GM12878 (cell line): Measurements from ENCODE around the gene CFAP74. TPM values are rescaled to one million over a fixed set of nuclear protein-coding genes. Genes with fewer than 3 reads are reported as not detected.

Experiments
- ATAC-seq: fragments of 200-7000 bp; cut with Tn5 transposase; 3 replicates; pipeline ENCODE4 v1.9.1; 2020; ENCODE audit warnings: mild to moderate bottlenecking, moderate library complexity
- BruUV-seq: library from RNA; stranded (reverse); fragments of 400-500 nt; replicated peaks from 2 replicates; lab custom pipeline; 2021; lab: Mats Ljungman, UMichigan
- CTCF ChIA-PET: fragments of 300-600 bp; sonication (Branson Sonifier 250); formaldehyde crosslinking; extraction: SDS; loops from one replicate; lab custom pipeline; 2021; ENCODE audit warnings: inconsistent platforms; lab: Yijun Ruan, JAX
- POLR2A ChIA-PET: fragments of 350-600 bp; formaldehyde crosslinking; extraction: SDS; loops from one replicate; lab custom pipeline; 2021; ENCODE audit warnings: inconsistent platforms; lab: Charles Lee
- RAD21 ChIA-PET: fragments of 300-600 bp; sonication (Branson Sonifier 250); formaldehyde crosslinking; loops from one replicate; lab custom pipeline; 2023; ENCODE audit warnings: antibody characterized with exemption; ENCODE audit not compliant: unreplicated experiment; lab: Charles Lee
- SMC1A ChIA-PET: fragments of 300-600 bp; sonication (Branson Sonifier 250); formaldehyde crosslinking; loops from one replicate; lab custom pipeline; 2023; ENCODE audit not compliant: unreplicated experiment, uncharacterized antibody; lab: Charles Lee
- DNase-seq: peaks from one replicate; pipeline ENCODE4 v3.0.0-alpha.2; 2011; ENCODE audit warnings: low read depth, low spot score
- FAIRE-seq: peaks from 3 replicates; lab custom pipeline; 2011; peaks lifted over from hg19 to GRCh38; lab: Jason Lieb, UNC
- H2AFZ ChIP-seq: 2 replicates; pipeline ENCODE4 v1.6.0; 2011; ENCODE audit warnings: low read depth, low read length, control low read depth; ENCODE audit not compliant: control insufficient read depth
- H3K27ac ChIP-seq: 2 replicates; pipeline ENCODE4 v1.5.1; 2011; ENCODE audit warnings: control low read depth; ENCODE audit not compliant: control insufficient read depth, insufficient read depth
- H3K27me3 ChIP-seq, 2 experiments: replicated peaks in 1 of 2; 2 replicates each; pipeline versions ENCODE4 v1.6.0 to v1.6.1; 2011; ENCODE audit warnings: low read length in 1 of 2; ENCODE audit not compliant: control insufficient read depth in 2 of 2, insufficient read depth in 2 of 2
- H3K36me3 ChIP-seq, 2 experiments: 2 replicates each; pipeline ENCODE4 v1.5.1; 2011; ENCODE audit warnings: low read length in 1 of 2; ENCODE audit not compliant: control insufficient read depth in 2 of 2, insufficient read depth in 2 of 2
- H3K4me1 ChIP-seq: 2 replicates; pipeline ENCODE4 v1.6.1; 2011; ENCODE audit warnings: mild to moderate bottlenecking, low read length, moderate library complexity, mixed read lengths; ENCODE audit not compliant: control insufficient read depth, insufficient read depth
- H3K4me2 ChIP-seq: 2 replicates; pipeline ENCODE4 v1.6.0; 2011; ENCODE audit warnings: control low read depth; ENCODE audit not compliant: control insufficient read depth, insufficient read depth
- H3K4me3 ChIP-seq: fragments of 200-600 bp; sonication (generic); 2 replicates; pipeline ENCODE4 v1.5.1; 2016
- H3K79me2 ChIP-seq: 2 replicates; pipeline ENCODE4 v1.6.0; 2011; ENCODE audit warnings: low read length; ENCODE audit not compliant: control insufficient read depth, insufficient read depth
- H3K9ac ChIP-seq: 2 replicates; pipeline ENCODE4 v1.8.0; 2011; ENCODE audit warnings: low read length, control low read depth, mixed read lengths; ENCODE audit not compliant: control insufficient read depth, insufficient read depth
- H3K9me3 ChIP-seq: replicated peaks from 3 replicates; pipeline ENCODE4 v1.5.1; 2011; ENCODE audit warnings: mild to moderate bottlenecking, low read length; ENCODE audit not compliant: control insufficient read depth, insufficient read depth
- H4K20me1 ChIP-seq: 2 replicates; pipeline ENCODE4 v1.6.0; 2011; ENCODE audit not compliant: control insufficient read depth, insufficient read depth
- BRCA1 ChIP-seq: IDR thresholded peaks from 2 replicates; pipeline ENCODE4 v1.6.1; 2011; ENCODE audit warnings: low read depth, low read length, improper control_type of control experiment
- EP300 ChIP-seq, 2 experiments: fragments of 150-350 bp in 1 of 2; IDR thresholded peaks; 2 replicates each; pipeline ENCODE4 v1.6.1; 2011 to 2012; ENCODE audit warnings: low read depth in 2 of 2, low read length in 2 of 2, borderline replicate concordance in 1 of 2, improper control_type of control experiment in 1 of 2, inconsistent platforms in 1 of 2; ENCODE audit not compliant: control insufficient read depth in 1 of 2
- IRF4 ChIP-seq: IDR thresholded peaks from 2 replicates; pipeline ENCODE4 v1.6.1; 2011; ENCODE audit warnings: low read depth, low read length
- MXI1 ChIP-seq: fragments of 150-350 bp; IDR thresholded peaks from 2 replicates; pipeline ENCODE4 v1.6.1; 2011; ENCODE audit warnings: low read depth, mild to moderate bottlenecking, inconsistent platforms, low read length, improper control_type of control experiment
- NFIC ChIP-seq: IDR thresholded peaks from 2 replicates; pipeline ENCODE4 v1.6.1; 2012; ENCODE audit warnings: low read depth, mild to moderate bottlenecking, inconsistent platforms, low read length, moderate library complexity
- RFX5 ChIP-seq: IDR thresholded peaks from 2 replicates; pipeline ENCODE4 v1.6.1; 2011; ENCODE audit warnings: low read depth, low read length, improper control_type of control experiment
- ZBTB11 ChIP-seq: fragments of 450-650 bp; formaldehyde crosslinking; IDR thresholded peaks from 2 replicates; pipeline ENCODE4 v1.5.0; 2022; ENCODE audit warnings: mild to moderate bottlenecking, missing genetic modification characterization
- WGBS: methylation state at CpG from one replicate; pipeline ENCODE4 v1.1.6; 2016; ENCODE audit warnings: low lambda C conversion rate; ENCODE audit not compliant: insufficient replicate concordance, insufficient coverage; ENCODE audit errors: missing lambda C conversion rate; 5-methylcytosine and 5-hydroxymethylcytosine counted together
- in situ Hi-C: fragments of 300-500 bp; cut with MboI; formaldehyde crosslinking; loops from 9 replicates; pipeline ENCODE4 v1.14.3; 2018; ENCODE audit warnings: mixed read lengths
- intact Hi-C: fragments of 100-400 bp; cut with micrococcal nuclease; formaldehyde crosslinking; loops from one replicate; pipeline ENCODE4 v1.14.2; 2022; ENCODE audit not compliant: unreplicated experiment
- polyA plus RNA-seq, 11 experiments: library from polyadenylated mRNA; depleted of rRNA in 4 of 11; unstranded in 6 of 11; stranded (reverse) in 5 of 11; fragments of >200 nt; fragmentation: Nextera tagmentation in 4 of 11; fragmentation: Illumina TruSeq in 1 of 11; extraction: Ambion mirVana in 4 of 11; extraction: Trizol in 1 of 11; gene quantifications; 1 replicate in 1 of 11; 2 replicates in 10 of 11; pipeline versions ENCODE4 v1.2.1 to v1.2.3, GENCODE V29; 2011 to 2016; ENCODE audit warnings: inconsistent platforms in 2 of 11, missing spikeins in 2 of 11, low read depth in 1 of 11
- total RNA-seq, 4 experiments: library from RNA; depleted of rRNA in 3 of 4; stranded (reverse); fragments of >200 nt in 3 of 4; fragmentation: Illumina TruSeq in 1 of 4; extraction: Trizol in 1 of 4; gene quantifications; 2 replicates each; pipeline versions ENCODE4 v1.2.1 to v1.2.3, GENCODE V29; 2013 to 2021
- TF ChIP-seq, protein P1 (sequence below): fragments of 450-650 bp; IDR thresholded peaks from 2 replicates; pipeline ENCODE4 v1.6.1; 2018; ENCODE audit warnings: borderline replicate concordance, mild to moderate bottlenecking; ENCODE audit not compliant: partially characterized antibody
- TF ChIP-seq, protein P2 (sequence below): IDR thresholded peaks from 2 replicates; pipeline ENCODE4 v1.6.1; 2012; ENCODE audit warnings: improper control_type of control experiment, low read depth, low read length; ENCODE audit not compliant: insufficient replicate concordance
- TF ChIP-seq, protein P3 (sequence below): IDR thresholded peaks from 2 replicates; pipeline ENCODE4 v1.6.1; 2011; ENCODE audit warnings: mild to moderate bottlenecking, low read depth, low read length, moderate library complexity; ENCODE audit not compliant: insufficient replicate concordance

CFAP74 gene
- total and polyA plus RNA-seq, 10 of the 15 experiments (the other 5 are each of a cell fraction or from before 2014, with no cell fraction given): 0.01 TPM; not detected in 9

DNA sequence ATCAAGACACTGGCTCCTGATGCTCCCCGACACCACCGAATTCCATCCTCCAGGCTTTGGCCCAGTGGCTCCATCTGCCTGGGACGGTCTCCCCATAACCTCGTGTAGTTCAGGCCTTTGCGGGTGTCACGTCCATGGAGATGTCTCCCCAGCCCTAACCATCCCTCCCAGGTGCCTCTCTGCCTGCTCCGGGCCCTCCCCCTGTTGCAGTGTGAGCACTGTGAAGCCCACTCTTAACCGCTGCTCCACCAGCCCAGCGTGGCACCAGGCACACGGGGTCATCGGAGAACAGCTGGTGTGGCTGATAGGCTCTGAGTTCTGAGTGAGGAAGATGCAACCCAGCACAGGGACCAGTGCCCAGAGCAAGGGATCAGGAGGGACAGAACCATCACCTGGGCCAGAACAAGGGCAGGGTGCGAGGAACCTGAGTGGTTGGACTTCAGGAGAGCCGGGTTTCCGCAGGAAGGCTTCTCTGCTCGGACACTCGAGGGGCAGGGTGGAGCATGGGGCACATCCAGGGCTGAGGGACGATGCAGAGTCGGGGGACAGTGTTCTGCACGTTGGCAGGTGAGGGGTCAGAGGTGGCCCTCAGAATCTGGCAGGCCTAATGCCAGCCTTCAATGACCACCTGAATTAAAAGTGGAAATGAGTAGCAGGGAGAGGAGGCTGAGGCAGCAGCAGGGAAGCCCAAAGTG lies 110.1 kb downstream of the CFAP74 start:
- H4K20me1 ChIP-seq: no peaks in the 10 kb centered on the region
- H3K36me3 ChIP-seq: no peaks in the 10 kb centered on the region
- H3K9ac ChIP-seq: no peak overlapping the region
- peaks cover 16% of the 10 kb centered on the region for H3K4me1 ChIP-seq
- intact Hi-C loops: loop anchor here (5.0 kb wide), 1 partner anchor 116 kb away; the partner anchor contains the start of gene NADK
- DNase-seq: no peak
- no peak overlapping the region for H2AFZ ChIP-seq
- H3K9me3 ChIP-seq: no peaks in the 10 kb centered on the region
- no peak for ATAC-seq
- H3K4me3 ChIP-seq: no peak overlapping the region
- no peaks in the 10 kb centered on the region for H3K27me3 ChIP-seq
- no peak overlapping the region for H3K27ac ChIP-seq
- ChIA-PET POLR2A (no interaction called here), CTCF (no interaction called here), SMC1A (no interaction called here), RAD21 (no interaction called here)
- BruUV-seq: no TSS peak
- in situ Hi-C loops: no loop called here
- WGBS: 76% methylated on average over 19 of the region's 19 CpGs
- H3K4me2 ChIP-seq: no peak overlapping the region
- no peak for FAIRE-seq
- H3K79me2 ChIP-seq: peaks cover 25% of the 10 kb centered on the region
- TF ChIP-seq, protein P1, sequence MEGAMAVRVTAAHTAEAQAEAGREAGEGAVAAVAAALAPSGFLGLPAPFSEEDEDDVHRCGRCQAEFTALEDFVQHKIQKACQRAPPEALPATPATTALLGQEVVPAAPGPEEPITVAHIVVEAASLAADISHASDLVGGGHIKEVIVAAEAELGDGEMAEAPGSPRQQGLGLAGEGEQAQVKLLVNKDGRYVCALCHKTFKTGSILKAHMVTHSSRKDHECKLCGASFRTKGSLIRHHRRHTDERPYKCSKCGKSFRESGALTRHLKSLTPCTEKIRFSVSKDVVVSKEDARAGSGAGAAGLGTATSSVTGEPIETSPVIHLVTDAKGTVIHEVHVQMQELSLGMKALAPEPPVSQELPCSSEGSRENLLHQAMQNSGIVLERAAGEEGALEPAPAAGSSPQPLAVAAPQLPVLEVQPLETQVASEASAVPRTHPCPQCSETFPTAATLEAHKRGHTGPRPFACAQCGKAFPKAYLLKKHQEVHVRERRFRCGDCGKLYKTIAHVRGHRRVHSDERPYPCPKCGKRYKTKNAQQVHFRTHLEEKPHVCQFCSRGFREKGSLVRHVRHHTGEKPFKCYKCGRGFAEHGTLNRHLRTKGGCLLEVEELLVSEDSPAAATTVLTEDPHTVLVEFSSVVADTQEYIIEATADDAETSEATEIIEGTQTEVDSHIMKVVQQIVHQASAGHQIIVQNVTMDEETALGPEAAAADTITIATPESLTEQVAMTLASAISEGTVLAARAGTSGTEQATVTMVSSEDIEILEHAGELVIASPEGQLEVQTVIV: no peak
- TF ChIP-seq RFX5 (no peak), EP300 (IDR thresholded peaks at IDR 0.05; ENCODE audit: borderline replicate concordance in 1 of 2, control insufficient read depth in 1 of 2, low read depth in 2 of 2, low read length in 2 of 2) (no peak), NFIC (no peak), ZBTB11 (CRISPR knock-in tag) (no peak), IRF4 (no peak), MXI1 (no peak), BRCA1 (no peak)
- TF ChIP-seq, protein P2, sequence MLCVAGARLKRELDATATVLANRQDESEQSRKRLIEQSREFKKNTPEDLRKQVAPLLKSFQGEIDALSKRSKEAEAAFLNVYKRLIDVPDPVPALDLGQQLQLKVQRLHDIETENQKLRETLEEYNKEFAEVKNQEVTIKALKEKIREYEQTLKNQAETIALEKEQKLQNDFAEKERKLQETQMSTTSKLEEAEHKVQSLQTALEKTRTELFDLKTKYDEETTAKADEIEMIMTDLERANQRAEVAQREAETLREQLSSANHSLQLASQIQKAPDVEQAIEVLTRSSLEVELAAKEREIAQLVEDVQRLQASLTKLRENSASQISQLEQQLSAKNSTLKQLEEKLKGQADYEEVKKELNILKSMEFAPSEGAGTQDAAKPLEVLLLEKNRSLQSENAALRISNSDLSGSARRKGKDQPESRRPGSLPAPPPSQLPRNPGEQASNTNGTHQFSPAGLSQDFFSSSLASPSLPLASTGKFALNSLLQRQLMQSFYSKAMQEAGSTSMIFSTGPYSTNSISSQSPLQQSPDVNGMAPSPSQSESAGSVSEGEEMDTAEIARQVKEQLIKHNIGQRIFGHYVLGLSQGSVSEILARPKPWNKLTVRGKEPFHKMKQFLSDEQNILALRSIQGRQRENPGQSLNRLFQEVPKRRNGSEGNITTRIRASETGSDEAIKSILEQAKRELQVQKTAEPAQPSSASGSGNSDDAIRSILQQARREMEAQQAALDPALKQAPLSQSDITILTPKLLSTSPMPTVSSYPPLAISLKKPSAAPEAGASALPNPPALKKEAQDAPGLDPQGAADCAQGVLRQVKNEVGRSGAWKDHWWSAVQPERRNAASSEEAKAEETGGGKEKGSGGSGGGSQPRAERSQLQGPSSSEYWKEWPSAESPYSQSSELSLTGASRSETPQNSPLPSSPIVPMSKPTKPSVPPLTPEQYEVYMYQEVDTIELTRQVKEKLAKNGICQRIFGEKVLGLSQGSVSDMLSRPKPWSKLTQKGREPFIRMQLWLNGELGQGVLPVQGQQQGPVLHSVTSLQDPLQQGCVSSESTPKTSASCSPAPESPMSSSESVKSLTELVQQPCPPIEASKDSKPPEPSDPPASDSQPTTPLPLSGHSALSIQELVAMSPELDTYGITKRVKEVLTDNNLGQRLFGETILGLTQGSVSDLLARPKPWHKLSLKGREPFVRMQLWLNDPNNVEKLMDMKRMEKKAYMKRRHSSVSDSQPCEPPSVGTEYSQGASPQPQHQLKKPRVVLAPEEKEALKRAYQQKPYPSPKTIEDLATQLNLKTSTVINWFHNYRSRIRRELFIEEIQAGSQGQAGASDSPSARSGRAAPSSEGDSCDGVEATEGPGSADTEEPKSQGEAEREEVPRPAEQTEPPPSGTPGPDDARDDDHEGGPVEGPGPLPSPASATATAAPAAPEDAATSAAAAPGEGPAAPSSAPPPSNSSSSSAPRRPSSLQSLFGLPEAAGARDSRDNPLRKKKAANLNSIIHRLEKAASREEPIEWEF: no peak
- TF ChIP-seq, protein P3, sequence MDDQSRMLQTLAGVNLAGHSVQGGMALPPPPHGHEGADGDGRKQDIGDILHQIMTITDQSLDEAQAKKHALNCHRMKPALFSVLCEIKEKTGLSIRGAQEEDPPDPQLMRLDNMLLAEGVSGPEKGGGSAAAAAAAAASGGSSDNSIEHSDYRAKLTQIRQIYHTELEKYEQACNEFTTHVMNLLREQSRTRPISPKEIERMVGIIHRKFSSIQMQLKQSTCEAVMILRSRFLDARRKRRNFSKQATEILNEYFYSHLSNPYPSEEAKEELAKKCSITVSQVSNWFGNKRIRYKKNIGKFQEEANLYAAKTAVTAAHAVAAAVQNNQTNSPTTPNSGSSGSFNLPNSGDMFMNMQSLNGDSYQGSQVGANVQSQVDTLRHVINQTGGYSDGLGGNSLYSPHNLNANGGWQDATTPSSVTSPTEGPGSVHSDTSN: no peak
